HL-60 (cell line): ENCODE results near the gene KCNK15.

Experiments
- POLR2AphosphoS5 ChIP-seq: IDR thresholded peaks from 2 replicates; pipeline ENCODE4 v1.6.1; 2012; ENCODE audit warnings: low read depth
- TF ChIP-seq, protein P1 (sequence below): IDR thresholded peaks from one replicate; pipeline ENCODE4 v1.5.1; 2011; ENCODE audit warnings: low read length, control low read depth, inconsistent platforms; ENCODE audit not compliant: insufficient read depth

DNA sequence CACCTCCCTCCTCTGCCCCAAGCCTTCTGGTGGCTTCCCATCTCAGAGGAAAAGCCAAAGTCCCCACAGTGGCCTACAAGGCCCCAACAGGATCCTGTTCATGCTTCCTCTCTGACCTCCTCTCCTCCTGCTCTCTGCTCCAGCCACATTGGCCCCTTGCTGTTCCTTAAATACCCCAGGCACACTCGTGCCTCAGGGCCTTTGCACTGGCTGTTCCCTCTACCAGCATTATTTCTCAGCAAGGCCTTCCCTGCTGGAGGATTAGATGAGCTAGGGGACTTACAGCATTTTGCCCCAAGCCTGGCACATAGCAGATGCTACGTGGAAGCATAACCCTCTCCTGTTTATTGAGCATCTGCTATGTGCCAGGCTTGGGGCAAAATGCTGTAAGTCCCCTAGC, 22.7 kb upstream of the KCNK15 start:
- TF ChIP-seq, protein P1, sequence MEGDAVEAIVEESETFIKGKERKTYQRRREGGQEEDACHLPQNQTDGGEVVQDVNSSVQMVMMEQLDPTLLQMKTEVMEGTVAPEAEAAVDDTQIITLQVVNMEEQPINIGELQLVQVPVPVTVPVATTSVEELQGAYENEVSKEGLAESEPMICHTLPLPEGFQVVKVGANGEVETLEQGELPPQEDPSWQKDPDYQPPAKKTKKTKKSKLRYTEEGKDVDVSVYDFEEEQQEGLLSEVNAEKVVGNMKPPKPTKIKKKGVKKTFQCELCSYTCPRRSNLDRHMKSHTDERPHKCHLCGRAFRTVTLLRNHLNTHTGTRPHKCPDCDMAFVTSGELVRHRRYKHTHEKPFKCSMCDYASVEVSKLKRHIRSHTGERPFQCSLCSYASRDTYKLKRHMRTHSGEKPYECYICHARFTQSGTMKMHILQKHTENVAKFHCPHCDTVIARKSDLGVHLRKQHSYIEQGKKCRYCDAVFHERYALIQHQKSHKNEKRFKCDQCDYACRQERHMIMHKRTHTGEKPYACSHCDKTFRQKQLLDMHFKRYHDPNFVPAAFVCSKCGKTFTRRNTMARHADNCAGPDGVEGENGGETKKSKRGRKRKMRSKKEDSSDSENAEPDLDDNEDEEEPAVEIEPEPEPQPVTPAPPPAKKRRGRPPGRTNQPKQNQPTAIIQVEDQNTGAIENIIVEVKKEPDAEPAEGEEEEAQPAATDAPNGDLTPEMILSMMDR: no peak
- no peak for TF ChIP-seq POLR2AphosphoS5
